GM08714 (cell line): Measurements from ENCODE around the gene SUGCT.
"Not testable (repeated sequence)": the region's sequence is repeated elsewhere in the genome, so short reads cannot be mapped to it uniquely, and the experiment has no call there.

Experiments used
- H3K4me3 ChIP-seq: fragments of 200-500 bp; sonication (Bioruptor generic); 2 replicates; pipeline ENCODE4 v1.5.1; 2014; ENCODE audit warnings: mild to moderate bottlenecking, low read length, inconsistent platforms
- ZNF274 ChIP-seq: IDR thresholded peaks from 2 replicates; pipeline ENCODE4 v1.6.1; 2012; ENCODE audit warnings: mild to moderate bottlenecking, low read depth, low read length

The SUGCT gene

DNA sequence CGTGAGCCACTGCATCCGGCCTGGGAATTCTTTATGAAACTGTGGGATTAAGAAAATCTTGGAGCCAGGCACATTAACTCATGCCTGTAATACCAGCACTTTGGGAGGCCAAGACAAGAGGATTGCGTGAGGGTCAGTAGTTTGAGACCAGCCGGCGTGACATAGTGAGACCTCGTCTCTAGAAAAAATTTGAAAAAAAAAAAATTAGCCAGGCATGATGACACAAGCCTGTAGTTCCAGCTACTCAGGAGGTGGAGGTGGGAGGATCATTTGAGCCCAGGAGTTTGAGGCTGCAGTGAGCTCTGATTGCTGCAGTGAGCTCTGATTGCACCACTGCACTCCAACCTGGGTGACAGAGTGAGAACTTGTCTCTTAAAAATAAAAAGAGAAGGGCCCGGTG lies 69.8 kb downstream of the SUGCT start:
- TF ChIP-seq ZNF274: no peak
- H3K4me3 ChIP-seq: no peak overlapping the region

DNA sequence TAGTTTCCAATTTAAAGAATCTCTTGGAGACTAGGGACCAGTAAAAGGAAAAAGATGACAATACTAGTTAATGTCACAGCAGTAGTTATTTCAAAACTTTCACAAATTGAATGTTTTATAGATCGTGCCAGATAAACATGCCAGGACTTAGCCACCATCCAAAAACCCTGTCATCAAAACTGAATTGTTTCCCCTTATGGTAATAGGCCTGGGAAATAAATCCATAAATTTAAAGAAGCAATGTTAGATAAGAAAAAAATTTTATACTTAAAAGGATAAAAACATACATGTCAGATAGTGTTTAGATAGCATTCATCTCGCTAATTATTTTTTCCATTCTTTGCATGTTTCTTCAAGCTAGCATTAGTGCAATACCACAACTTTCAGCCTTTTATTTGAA lies 71.2 kb downstream of the SUGCT start:
- no peak for TF ChIP-seq ZNF274
- no peak overlapping the region for H3K4me3 ChIP-seq

GRCh38 chr7:40211276-40212003 lies 76.6 kb downstream of the SUGCT start:
- TF ChIP-seq ZNF274: no peak
- H3K4me3 ChIP-seq: no peak overlapping the region

GRCh38 chr7:40213291-40213690 lies 78.5 kb downstream of the SUGCT start:
- no peak for TF ChIP-seq ZNF274

DNA sequence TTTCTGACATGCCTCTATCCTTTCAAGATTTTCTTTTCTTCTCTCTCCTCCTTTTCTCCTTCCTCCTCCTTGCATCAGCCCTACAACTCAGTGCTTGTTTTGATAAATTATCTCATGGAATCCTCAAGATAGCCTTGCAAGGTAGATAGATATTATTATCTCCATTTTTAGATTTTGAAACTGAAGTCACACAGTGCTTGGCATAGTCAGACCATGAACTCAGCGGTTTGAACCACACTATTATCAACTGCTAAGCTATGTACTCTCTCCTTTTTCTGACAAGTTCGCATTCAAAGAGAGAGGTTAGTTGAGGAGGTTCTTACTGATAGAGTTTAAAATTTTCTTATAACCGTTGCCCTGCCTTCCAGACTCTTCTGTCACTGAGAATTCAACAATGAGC lies 79.1 kb downstream of the SUGCT start:
- H3K4me3 ChIP-seq: no peak overlapping the region
- no peak for TF ChIP-seq ZNF274

More at GRCh38 chr7:40213291-40213690, 78.5 kb downstream of the SUGCT start:
- H3K4me3 ChIP-seq: no peak overlapping the region

- not testable (repeated sequence) for H3K4me3 ChIP-seq
Measured at GRCh38 chr7:40218612-40219011, 83.8 kb downstream of the SUGCT start.

- TF ChIP-seq ZNF274: no peak
- no peak overlapping the region for H3K4me3 ChIP-seq
Measured at GRCh38 chr7:40219917-40220316, 85.1 kb downstream of the SUGCT start.

DNA sequence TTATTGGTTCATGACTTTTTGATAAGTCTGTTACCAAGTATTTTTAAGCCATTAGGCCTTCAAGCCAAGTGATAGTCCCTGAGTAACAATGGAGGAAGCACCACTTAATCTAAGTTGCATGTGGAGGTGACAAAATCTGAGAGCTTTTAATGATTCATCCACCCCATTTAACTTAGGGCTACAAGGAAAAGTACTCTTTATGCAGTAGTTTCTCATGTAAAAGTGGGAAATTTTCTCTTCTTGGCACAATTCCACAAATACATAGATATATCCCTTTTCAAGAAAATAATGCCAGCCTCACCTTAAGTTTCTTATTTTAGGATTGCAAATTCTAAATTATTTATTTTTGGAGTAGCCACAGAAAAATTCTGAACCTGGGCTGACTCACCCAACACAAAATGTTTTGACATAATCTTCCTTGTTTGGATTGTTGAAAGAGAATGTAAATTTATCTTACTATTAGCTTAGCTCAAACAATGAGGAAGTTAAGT lies 85.7 kb downstream of the SUGCT start:
- no peak overlapping the region for H3K4me3 ChIP-seq
- no peak for TF ChIP-seq ZNF274

DNA sequence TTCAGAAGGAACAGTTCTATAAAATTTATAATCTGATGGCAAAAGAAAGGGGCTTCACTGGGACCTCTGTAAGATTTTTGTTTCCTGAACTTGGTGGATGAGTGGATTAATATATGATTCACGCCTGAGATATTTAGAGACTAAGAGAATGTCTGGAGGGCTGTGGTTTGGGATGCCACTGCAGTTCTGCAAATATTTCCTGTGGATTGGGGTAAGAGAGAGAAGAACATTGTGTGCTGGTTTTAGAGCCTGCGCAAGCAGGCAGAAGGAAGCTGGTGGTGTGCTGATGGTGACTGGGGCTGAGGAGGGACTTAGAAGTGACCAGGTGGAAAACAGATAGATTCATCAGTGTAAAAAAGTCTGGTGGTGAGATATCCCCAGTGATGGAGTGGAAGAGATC lies 87.0 kb downstream of the SUGCT start:
- no peak for TF ChIP-seq ZNF274

DNA sequence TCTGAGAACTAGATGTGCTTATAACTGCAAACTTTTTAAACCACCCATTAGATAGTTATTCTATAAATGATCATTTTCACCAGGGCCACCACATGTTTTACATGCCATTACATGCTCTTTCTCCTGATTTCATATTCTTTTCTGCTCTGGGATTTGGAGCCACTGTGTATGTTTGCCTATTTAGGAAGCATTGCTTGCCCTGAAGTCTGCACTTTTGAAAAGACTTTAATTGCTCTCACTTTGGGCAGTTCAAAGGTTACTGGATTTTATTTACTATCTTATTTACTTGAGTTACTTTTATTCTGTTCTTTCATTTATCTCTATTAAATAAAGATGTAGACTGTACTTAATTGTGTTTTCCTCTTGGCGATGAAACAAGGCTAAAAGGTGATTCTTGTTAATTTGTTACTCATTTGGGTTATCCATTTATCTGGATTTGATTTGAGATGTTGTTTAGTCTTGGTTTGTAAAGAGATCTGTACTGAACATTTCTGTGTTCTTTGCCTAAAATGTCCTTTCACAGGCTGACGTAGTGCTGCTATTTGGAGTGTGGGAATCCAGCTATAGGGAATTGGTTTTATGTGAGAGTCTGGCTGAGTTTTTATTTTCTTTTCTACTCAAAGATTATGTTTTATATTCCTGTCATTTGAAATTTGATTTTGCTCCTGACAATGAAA lies 88.8 kb downstream of the SUGCT start:
- TF ChIP-seq ZNF274: no peak
- H3K4me3 ChIP-seq: no peak overlapping the region

More for the DNA sequence above, 87.0 kb downstream of the SUGCT start:
- H3K4me3 ChIP-seq: no peak overlapping the region

GRCh38 chr7:40230101-40230500 lies 95.3 kb downstream of the SUGCT start:
- no peak for TF ChIP-seq ZNF274
- H3K4me3 ChIP-seq: no peak overlapping the region

GRCh38 chr7:40231796-40232195 lies 97.0 kb downstream of the SUGCT start:
- TF ChIP-seq ZNF274: no peak
- H3K4me3 ChIP-seq: no peak overlapping the region

DNA sequence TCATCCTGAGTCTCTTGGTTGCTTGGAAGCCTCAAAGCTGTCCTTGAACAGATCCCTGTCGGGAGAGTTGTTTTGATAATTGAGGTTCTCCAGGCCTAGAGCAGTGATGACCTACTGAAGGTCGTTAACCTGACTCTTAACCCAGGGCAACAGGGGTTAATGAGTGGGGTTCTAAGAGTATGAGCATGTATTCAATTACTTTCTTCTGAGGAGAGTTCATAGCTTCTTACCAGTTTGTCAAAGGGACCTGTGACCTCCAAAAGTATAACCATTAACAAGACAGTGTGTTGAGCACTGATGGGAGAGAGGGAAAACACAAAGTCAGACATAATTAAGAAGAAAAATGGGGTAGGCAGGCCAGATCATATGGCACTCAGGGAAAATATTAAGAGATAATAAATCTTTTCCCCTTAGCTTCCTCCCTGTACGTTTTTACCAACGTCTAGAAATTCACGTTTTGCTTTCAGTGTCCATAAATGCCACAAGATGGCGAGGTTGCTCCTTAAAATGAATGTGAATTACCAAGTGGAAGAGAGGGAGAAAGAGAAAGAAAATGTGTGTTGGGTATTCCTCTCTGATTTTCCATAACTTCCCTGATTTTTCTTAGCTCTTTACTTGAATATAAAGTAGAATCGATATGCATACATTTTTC lies 97.6 kb downstream of the SUGCT start:
- no peak overlapping the region for H3K4me3 ChIP-seq
- TF ChIP-seq ZNF274: no peak

- no peak overlapping the region for H3K4me3 ChIP-seq
- TF ChIP-seq ZNF274: no peak
Measured at GRCh38 chr7:40234046-40234445, 99.2 kb downstream of the SUGCT start.

DNA sequence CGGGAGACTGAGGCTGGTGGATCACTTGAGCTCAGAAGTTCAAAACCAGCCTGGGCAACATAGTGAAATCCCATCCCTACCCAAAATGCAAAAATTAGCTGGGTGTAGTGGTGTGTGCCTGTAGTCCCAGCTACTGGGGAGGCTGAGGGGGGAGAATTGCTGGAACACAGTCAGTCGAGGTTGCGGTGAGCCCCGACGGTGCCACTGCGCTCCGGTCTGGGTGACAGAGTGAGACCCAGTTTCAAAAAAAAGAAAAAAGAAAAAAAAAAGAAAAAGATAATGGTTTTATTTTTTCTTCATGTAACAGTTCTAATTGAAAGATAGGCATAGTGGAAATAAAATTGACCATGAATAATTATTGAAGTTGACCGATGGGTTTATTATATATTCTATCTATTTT lies 99.9 kb downstream of the SUGCT start:
- H3K4me3 ChIP-seq: no peak overlapping the region

More for the DNA sequence above, 99.9 kb downstream of the SUGCT start:
- no peak for TF ChIP-seq ZNF274
